Measurements from ENCODE around the gene TIPARP.
"Not testable (repeated sequence)": the region's sequence is repeated elsewhere in the genome, so short reads cannot be mapped to it uniquely, and the experiment has no call there.

The TIPARP gene

DNA sequence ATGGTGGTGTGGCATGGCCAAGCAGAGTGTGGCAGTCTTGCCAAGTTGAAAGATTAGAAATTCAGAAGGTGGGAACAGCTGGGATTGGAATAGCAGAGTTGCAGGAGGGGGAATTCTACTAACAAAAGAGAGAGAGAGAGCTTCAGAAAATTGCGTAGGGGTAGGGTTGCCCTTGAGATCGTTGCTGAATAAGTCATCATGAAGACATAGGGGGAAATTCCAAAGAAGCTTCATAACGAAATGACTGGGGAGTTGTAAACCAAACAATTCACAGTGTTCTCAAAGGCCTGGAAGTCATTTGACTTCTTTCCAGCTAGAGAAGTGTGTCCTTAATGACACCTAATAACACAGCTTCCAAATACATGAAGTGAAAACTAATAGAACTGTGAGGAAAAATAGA, 26.3 kb upstream of the TIPARP start:
- DNase-seq (ENCODE audit: low read depth in 2 of 3, low spot score in 1 of 3) = no peak

- DNase-seq (ENCODE audit: low read depth in 2 of 3, low spot score in 1 of 3) = no peak
These were observed 24.7 kb upstream of the TIPARP start for GRCh38 chr3:156649681-156650080.

GRCh38 chr3:156652661-156653060, 21.7 kb upstream of the TIPARP start:
- not testable (repeated sequence) for DNase-seq (ENCODE audit: low read depth in 2 of 3, low spot score in 1 of 3)

DNA sequence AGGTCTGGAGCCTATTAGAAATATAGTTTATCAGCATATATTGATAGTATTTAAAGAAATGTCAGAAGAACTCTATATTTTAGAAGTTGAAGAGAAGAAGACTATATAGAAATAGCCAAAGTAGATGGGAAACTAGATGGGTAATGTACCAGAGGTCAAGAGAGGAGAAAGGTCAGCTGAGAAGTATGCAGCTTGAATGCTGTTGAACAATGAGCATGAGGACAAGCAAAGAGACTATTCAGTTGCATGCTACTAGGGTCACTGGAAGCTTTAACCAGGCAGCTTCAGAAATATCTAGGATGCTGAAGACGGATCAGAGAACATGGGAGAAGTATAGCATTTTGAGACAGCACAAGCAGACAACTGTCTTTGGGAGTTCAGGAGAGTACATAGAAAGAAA, 19.6 kb upstream of the TIPARP start:
- no peak for DNase-seq (ENCODE audit: low read depth in 2 of 3, low spot score in 1 of 3)

DNA sequence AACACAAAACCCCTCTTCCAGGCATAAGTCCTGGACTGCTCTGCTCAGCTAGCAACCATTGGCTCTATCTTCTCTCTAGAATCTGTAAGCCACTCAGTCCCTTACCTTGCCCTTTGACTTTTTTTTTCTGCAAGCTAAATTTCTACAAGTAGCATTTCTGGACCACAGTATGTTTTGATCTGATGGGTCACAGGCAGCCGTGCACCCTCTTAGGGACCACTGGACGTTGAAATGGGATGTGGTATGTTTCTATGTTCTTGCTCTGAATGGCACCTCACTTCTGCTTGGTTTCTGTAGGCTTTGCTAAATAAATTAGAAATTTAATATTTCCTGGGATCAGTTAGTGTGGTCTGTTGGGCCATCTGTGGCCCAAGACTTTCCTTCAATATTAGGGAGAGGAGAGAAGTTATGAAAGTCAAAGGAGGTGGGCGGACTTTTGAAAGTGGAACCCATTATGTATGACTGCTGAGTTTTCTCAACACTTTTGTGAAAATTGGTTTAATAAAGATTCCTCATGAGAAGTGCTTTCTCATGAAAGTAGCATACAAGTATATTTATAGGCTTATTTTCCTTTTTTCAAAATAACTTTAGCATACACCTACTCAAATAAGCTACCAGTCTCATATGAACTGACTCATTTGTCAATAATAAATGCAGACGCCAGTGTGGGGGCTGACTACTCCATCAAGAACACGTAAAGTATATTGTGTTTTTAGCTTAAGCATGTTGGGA, 18.4 kb upstream of the TIPARP start:
- no peak for DNase-seq (ENCODE audit: low read depth in 2 of 3, low spot score in 1 of 3)

GRCh38 chr3:156657440-156657839, 16.9 kb upstream of the TIPARP start:
- DNase-seq (ENCODE audit: low read depth in 2 of 3, low spot score in 1 of 3) = no peak

DNA sequence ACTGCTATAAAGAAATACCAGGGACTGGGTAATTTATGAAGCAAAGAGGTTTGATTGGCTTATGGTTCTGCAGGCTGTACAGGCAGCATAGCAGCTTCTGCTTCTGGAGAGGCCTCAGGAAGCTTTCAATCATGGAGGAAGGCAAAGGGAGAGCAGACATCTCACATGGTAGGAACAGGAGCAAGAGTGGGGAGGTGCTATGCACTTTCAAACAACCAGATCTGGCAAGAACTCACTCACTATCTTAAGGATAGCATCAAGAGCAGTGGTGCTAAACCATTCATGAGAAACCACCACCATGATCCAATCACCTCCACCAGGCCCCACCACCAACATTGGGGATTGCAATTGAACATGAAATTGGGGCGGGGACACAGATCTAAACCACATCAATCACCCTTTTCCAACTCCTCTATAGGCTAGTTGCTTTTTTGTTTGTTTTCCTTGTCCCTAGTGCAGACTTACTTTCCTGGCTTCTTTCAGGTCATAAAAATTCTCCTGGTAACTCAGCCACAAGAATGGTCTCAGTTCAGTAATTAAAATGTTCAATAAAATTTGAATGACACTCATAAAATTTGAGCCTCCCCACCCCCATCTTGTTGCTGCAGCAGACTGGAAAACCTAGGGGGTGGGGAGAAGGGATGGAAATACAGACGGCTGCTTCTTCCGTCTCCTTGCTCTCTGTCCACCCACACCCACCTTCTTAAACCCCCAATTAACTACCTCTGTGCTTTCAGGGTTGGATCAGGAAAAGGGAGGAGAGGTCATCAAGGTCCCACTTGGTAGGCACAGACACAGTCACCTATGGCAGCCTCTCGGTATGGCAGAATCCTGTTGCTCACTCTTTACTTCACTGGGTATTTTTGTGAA, 16.3 kb upstream of the TIPARP start:
- DNase-seq (ENCODE audit: low read depth in 2 of 3, low spot score in 1 of 3) = no peak

DNA sequence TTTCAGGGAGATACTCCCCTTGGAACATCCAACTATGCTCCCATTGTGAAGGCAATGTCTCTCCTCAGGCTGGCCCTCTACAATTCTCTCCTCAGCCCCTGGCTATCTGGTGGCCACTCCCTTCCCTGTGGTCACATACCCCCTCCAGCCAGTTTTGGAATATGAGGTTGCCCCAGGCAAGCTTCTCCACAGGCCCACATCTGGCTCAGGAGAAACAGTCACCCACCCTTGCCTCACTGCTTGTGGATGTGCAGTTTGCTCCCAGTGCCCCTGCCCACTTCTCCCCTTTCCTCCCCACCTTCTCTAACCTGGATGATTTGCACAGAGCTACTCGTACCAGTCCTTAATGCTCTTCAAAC, 15.7 kb upstream of the TIPARP start:
- DNase-seq (ENCODE audit: low read depth in 2 of 3, low spot score in 1 of 3) = no peak

- no peak for DNase-seq (ENCODE audit: low read depth in 2 of 3, low spot score in 1 of 3)
These were observed 15.1 kb upstream of the TIPARP start for GRCh38 chr3:156659260-156659659.

DNA sequence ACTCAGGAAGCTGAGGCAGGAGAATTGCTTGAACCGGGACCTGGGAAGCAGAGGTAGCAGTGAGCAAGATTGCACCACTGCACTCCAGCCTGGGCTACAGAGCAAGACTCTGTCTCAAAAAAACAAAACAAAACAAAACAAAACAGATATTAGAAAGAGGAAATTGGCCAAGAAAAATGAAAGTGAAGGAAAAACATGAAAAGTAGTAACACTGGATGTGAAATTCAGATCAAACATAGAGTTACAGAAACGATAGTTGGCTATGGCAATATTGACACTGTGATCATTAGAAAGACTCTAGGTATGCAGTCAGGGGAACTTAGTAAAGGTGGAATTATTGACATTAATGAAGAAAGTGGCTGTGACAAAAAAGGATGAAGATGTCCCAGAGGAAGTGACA, 13.2 kb upstream of the TIPARP start:
- DNase-seq (ENCODE audit: low read depth in 2 of 3, low spot score in 1 of 3) = no peak

GRCh38 chr3:156664011-156664830, 10.2 kb upstream of the TIPARP start:
- no peak for DNase-seq (ENCODE audit: low read depth in 2 of 3, low spot score in 1 of 3)

GRCh38 chr3:156664831-156665178, 9.6 kb upstream of the TIPARP start:
- DNase-seq (ENCODE audit: low read depth in 2 of 3, low spot score in 1 of 3) = no peak

GRCh38 chr3:156665291-156665690, 9.1 kb upstream of the TIPARP start:
- no peak for DNase-seq (ENCODE audit: low read depth in 2 of 3, low spot score in 1 of 3)

DNA sequence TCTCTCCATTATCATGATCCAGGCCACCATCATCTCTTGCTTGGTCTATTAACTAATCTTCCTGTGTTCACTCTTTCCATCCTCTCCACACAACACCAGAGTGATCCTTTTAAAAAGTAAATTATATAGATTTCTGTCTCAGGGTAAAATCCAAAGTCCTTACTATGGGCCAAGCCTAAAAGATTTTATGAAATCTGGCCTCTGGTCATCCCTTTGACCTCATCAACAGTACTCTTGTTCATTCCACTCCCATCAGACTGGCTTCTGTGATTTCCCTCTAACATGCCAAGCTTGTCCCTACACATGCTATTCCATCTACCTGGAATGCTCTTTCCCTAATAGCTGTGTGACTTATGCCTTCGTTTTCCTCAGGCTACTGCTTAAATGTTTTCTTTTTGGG, 8.3 kb upstream of the TIPARP start:
- no peak for DNase-seq (ENCODE audit: low read depth in 2 of 3, low spot score in 1 of 3)

GRCh38 chr3:156668073-156668763, 6.2 kb upstream of the TIPARP start:
- no peak for DNase-seq (ENCODE audit: low read depth in 2 of 3, low spot score in 1 of 3)

- DNase-seq (ENCODE audit: low read depth in 2 of 3, low spot score in 1 of 3) = no peak
These were observed 4.3 kb upstream of the TIPARP start for GRCh38 chr3:156670077-156670476.

GRCh38 chr3:156670652-156671051, 3.7 kb upstream of the TIPARP start:
- no peak for DNase-seq (ENCODE audit: low read depth in 2 of 3, low spot score in 1 of 3)

DNA sequence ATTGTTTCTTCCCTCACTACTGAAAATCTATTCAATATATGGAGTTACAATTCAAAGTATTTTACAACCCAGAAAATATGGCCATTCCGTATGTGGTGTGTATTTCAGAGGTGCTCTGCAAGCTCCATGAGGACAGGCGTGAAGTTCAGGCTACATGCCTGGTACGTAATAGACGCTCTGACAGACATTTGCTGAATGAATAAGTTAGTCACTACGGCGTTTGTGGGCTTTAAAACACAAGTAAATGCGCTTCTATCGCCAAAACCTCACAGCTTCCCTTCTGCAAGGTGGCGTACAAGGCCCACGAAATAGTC, 701 bp upstream of the TIPARP start:
- no peak for DNase-seq (ENCODE audit: low read depth in 2 of 3, low spot score in 1 of 3)

- peak in 2 of 3 donors; percentile 15 to 30 for DNase-seq (ENCODE audit: low read depth in 2 of 3, low spot score in 1 of 3)
These were observed 780 bp downstream of the TIPARP start for GRCh38 chr3:156674911-156675829.

Data from stimulated activated CD4-positive, alpha-beta T cell treated with anti-CD3 and anti-CD28 coated beads, Interleukin-12 subunit alpha, Interleukin-12 subunit beta, amount 100 ng/mL, for 48 hours (primary cell).